ENCODE data around the gene HMX1.

The HMX1 gene

GRCh38 chr4:8909548-8909947 lies 37.9 kb upstream of the HMX1 start:
- no peak for DNase-seq

- DNase-seq: no peak
These were observed 36.7 kb upstream of the HMX1 start for GRCh38 chr4:8908206-8908893.

- no peak for DNase-seq
These were observed 36.1 kb upstream of the HMX1 start for GRCh38 chr4:8907596-8908205.

- DNase-seq: no peak
These were observed 35.5 kb upstream of the HMX1 start for GRCh38 chr4:8906991-8907595.

- no peak for DNase-seq
These were observed 35.0 kb upstream of the HMX1 start for GRCh38 chr4:8906668-8906970.

GRCh38 chr4:8905773-8906667 lies 34.4 kb upstream of the HMX1 start:
- DNase-seq: no peak

- DNase-seq: no peak
These were observed 33.7 kb upstream of the HMX1 start for GRCh38 chr4:8905226-8905772.

- DNase-seq: no peak
These were observed 33.0 kb upstream of the HMX1 start for GRCh38 chr4:8904666-8905065.

GRCh38 chr4:8904041-8904501 lies 32.4 kb upstream of the HMX1 start:
- no peak for DNase-seq

GRCh38 chr4:8901335-8901734 lies 29.7 kb upstream of the HMX1 start:
- DNase-seq: no peak

- no peak for DNase-seq
These were observed 28.9 kb upstream of the HMX1 start for GRCh38 chr4:8900588-8900987.

GRCh38 chr4:8898419-8898818 lies 26.8 kb upstream of the HMX1 start:
- no peak for DNase-seq

- no peak for DNase-seq
These were observed 25.9 kb upstream of the HMX1 start for GRCh38 chr4:8897251-8898167.

GRCh38 chr4:8896506-8896905 lies 24.9 kb upstream of the HMX1 start:
- no peak for DNase-seq

- no peak for DNase-seq
These were observed 24.4 kb upstream of the HMX1 start for GRCh38 chr4:8896071-8896470.

GRCh38 chr4:8895295-8895694 lies 23.7 kb upstream of the HMX1 start:
- DNase-seq: no peak

- no peak for DNase-seq
These were observed 22.8 kb upstream of the HMX1 start for GRCh38 chr4:8894424-8894816.

- no peak for DNase-seq
These were observed 22.2 kb upstream of the HMX1 start for GRCh38 chr4:8893624-8894423.

GRCh38 chr4:8893227-8893623 lies 21.6 kb upstream of the HMX1 start:
- DNase-seq: no peak

GRCh38 chr4:8892556-8893226 lies 21.1 kb upstream of the HMX1 start:
- DNase-seq: no peak

Data from inflammatory macrophage treated with lipopolysaccharide for 1 hour (primary cell).